Thoracic aorta (tissue), 2 donors: Measurements from ENCODE around the gene DNMT3B. TPM values are rescaled to one million over a fixed set of nuclear protein-coding genes. Genes with fewer than 3 reads are reported as not detected.

Experiments
- ATAC-seq: fragments of 150-250 bp; one replicate; pipeline ENCODE4 v1.8.0; 2017; ENCODE audit warnings: low read depth; ENCODE audit not compliant: insufficient number of reproducible peaks, low FRiP score
- DNase-seq: peaks from one replicate; pipeline ENCODE4 v3.0.0-alpha.2; 2020; ENCODE audit warnings: low spot score
- H3K27ac ChIP-seq, 2 donors: fragments of 200-600 bp; sonication (generic); 1 replicate in 1 of 2; 2 replicates in 1 of 2; pipeline ENCODE4 v1.5.1; 2016; ENCODE audit warnings: mild to moderate bottlenecking in 2 of 2, moderate library complexity in 2 of 2
- H3K27me3 ChIP-seq: fragments of 200-600 bp; sonication (generic); replicated peaks from 2 replicates; pipeline ENCODE4 v1.6.0; 2016; ENCODE audit warnings: mild to moderate bottlenecking; ENCODE audit not compliant: insufficient read depth
- H3K36me3 ChIP-seq: fragments of 200-600 bp; sonication (generic); one replicate; pipeline ENCODE4 v1.5.1; 2016
- H3K4me1 ChIP-seq, 2 donors: fragments of 200-600 bp; sonication (generic); 1 replicate in 1 of 2; 2 replicates in 1 of 2; pipeline versions ENCODE4 v1.5.1 to v1.6.0; 2016; ENCODE audit warnings: low read depth in 2 of 2, mild to moderate bottlenecking in 1 of 2; ENCODE audit not compliant: control insufficient read depth in 1 of 2
- H3K4me3 ChIP-seq: fragments of 200-600 bp; sonication (generic); 2 replicates; pipeline ENCODE4 v1.5.1; 2016; ENCODE audit warnings: mild to moderate bottlenecking
- H3K9me3 ChIP-seq: fragments of 200-600 bp; sonication (generic); 2 replicates; pipeline ENCODE4 v1.5.1; 2016
- CTCF ChIP-seq: fragments of 200-600 bp; sonication (generic); IDR thresholded peaks from one replicate; pipeline ENCODE4 v1.5.1; 2019; ENCODE audit warnings: antibody characterized with exemption
- total RNA-seq, 2 donors: library from RNA; depleted of rRNA; stranded (reverse); fragments of >200 nt; gene quantifications; one replicate each; pipeline versions ENCODE4 v1.1.0 to v1.2.3, GENCODE V29; 2016

The DNMT3B gene
- total RNA-seq, 2 donors from 2014 or later = 0.81 to 1.3 TPM

DNA sequence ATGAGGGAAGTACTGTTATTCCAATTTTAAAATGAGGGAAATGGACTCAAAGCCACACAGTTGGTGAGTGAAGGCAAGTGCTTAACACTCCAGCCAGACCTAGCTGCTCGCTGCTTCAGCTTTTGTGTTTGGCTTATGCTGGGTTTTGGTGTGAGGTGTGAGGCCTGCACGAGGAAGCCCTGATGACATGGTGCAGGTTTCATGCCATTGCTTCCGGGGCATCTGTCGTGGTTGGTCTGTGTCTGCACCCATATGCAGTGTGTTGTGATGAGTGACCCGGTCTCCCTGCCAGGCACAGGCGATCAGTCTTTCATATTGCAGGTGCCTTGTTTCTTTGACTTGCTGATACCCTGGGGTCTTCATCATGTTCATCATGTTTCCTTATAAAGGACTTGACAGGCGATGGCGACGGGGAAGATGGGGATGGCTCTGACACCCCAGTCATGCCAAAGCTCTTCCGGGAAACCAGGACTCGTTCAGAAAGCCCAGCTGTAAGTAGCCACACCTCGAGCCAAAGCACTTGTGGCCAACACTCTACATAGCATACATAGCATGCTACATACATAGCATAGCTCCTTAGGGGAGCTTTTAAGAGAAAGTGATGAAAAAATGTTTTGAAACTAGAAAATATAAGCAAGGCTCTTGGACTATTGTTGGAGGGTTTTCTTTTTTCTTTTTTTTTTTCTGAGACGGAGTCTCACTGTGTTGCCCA is 22.3 kb downstream of the DNMT3B start:
- H3K4me3 ChIP-seq = no peak overlapping the region
- no peak overlapping the region for H3K27ac ChIP-seq
- no peak for TF ChIP-seq CTCF
- DNase-seq (no peak), ATAC-seq (no peak)
- no peaks in the 10 kb centered on the region for H3K4me1 ChIP-seq
- no peaks in the 10 kb centered on the region for H3K27me3 ChIP-seq
- H3K36me3 ChIP-seq = no peaks in the 10 kb centered on the region
- H3K9me3 ChIP-seq = no peaks in the 10 kb centered on the region

DNA sequence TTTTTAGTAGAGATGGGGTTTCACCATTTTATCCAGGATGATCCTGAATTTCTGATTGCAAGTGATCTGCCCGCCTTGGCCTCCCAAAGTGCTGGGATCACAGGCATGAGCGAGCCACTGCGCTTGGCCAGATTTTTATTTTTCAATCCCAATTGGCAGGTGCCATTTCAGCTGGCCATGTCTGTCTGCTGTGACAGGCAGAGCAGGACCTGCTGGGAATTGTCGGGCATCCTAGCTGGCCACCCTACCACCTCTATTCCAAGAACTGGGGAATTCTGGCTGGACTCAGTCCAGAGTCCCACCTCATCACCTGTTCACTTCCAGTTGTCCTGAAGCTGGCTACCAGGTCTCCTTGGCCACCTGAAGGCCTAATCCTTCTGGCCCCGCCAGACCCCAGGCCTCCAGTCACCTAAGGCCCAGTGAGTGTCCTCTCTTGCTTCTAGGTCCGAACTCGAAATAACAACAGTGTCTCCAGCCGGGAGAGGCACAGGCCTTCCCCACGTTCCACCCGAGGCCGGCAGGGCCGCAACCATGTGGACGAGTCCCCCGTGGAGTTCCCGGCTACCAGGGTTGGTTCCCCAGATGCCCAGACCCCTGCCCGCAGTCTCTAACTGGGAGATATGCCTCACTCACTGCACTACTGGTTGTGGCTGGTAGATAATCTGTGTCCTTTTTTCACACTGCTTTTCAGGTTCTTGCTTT is 24.0 kb downstream of the DNMT3B start:
- no peaks in the 10 kb centered on the region for H3K36me3 ChIP-seq
- H3K27me3 ChIP-seq = no peaks in the 10 kb centered on the region
- ATAC-seq (no peak), DNase-seq (no peak)
- H3K9me3 ChIP-seq = no peaks in the 10 kb centered on the region
- no peak overlapping the region for H3K27ac ChIP-seq
- no peaks in the 10 kb centered on the region for H3K4me1 ChIP-seq
- H3K4me3 ChIP-seq = no peak overlapping the region
- TF ChIP-seq CTCF = no peak

DNA sequence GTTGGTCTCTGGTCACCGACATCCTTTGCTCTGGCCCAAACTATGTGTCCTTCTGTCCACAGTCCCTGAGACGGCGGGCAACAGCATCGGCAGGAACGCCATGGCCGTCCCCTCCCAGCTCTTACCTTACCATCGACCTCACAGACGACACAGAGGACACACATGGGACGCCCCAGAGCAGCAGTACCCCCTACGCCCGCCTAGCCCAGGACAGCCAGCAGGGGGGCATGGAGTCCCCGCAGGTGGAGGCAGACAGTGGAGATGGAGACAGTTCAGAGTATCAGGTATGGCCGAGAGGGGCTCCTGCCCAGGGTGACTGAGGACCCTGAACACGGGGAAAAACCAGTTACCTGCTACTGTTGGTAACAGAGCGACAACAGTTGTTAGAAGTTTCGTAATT is 25.0 kb downstream of the DNMT3B start:
- Histone ChIP-seq H3K27ac (no peak overlapping the region), H3K36me3 (no peaks in the 10 kb centered on the region), H3K4me3 (no peak overlapping the region), H3K9me3 (no peaks in the 10 kb centered on the region), H3K4me1 (no peaks in the 10 kb centered on the region), H3K27me3 (no peaks in the 10 kb centered on the region)
- ATAC-seq (no peak), DNase-seq (no peak)
- TF ChIP-seq CTCF = no peak

- H3K9me3 ChIP-seq = no peaks in the 10 kb centered on the region
- no peaks in the 10 kb centered on the region for H3K27me3 ChIP-seq
- no peaks in the 10 kb centered on the region for H3K4me1 ChIP-seq
- peak; percentile 97 for TF ChIP-seq CTCF
- H3K4me3 ChIP-seq = no peak overlapping the region
- H3K36me3 ChIP-seq = no peaks in the 10 kb centered on the region
- peak; percentile 25 for DNase-seq
- H3K27ac ChIP-seq = no peak overlapping the region
- peak; percentile 60 for ATAC-seq
These were observed 27.9 kb downstream of the DNMT3B start for GRCh38 chr20:32789896-32790750.

GRCh38 chr20:32790751-32791057 is 28.5 kb downstream of the DNMT3B start:
- ATAC-seq (no peak), DNase-seq (no peak)
- Histone ChIP-seq H3K4me1 (no peaks in the 10 kb centered on the region), H3K9me3 (no peaks in the 10 kb centered on the region), H3K27ac (no peak overlapping the region), H3K36me3 (no peaks in the 10 kb centered on the region), H3K27me3 (no peaks in the 10 kb centered on the region), H3K4me3 (no peak overlapping the region)
- TF ChIP-seq CTCF = no peak
